ENCODE measurements around the gene SLC25A25.
"Not testable (repeated sequence)": the region's sequence is repeated elsewhere in the genome, so short reads cannot be mapped to it uniquely, and the experiment has no call there.

The SLC25A25 gene

DNA sequence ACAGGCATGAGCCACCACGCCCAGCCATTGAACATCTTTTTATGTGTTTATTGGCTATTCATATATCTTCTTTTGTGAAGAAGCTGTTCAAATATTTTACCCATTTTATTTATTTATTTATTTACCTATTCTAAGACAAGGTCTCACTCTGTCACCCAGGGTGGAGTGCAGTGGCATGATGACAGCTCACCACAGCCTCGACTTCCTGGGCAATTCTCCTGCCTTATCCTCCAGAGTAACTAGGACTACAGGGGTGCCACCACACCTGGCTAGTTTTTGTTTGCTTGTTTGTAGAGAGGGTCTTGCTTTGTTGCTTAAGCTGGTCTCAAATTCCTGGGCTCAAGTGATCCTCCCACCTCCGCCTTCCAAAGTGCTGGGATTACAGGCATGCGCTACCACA lies 34.4 kb upstream of the SLC25A25 start:
- no peak for DNase-seq (ENCODE audit: insufficient read length, low spot score)
- FAIRE-seq = no peak
- no peak for TF ChIP-seq TAF1 (IDR thresholded peaks at IDR 0.05; ENCODE audit: low read depth, low read length)
- TF ChIP-seq SPI1 (IDR thresholded peaks at IDR 0.05; ENCODE audit: low read depth, low read length) = no peak
- no peak for TF ChIP-seq POLR2AphosphoS5 (IDR thresholded peaks at IDR 0.05; ENCODE audit: low read depth, low read length)
- no peak for TF ChIP-seq POLR2A (IDR thresholded peaks at IDR 0.05; ENCODE audit: low read depth, low read length)
- TF ChIP-seq PAX5 (IDR thresholded peaks at IDR 0.05; ENCODE audit: insufficient read depth, low read length, severe bottlenecking) = no peak
- TF ChIP-seq POU2F2 (IDR thresholded peaks at IDR 0.05; ENCODE audit: low read depth, low read length) = no peak

DNA sequence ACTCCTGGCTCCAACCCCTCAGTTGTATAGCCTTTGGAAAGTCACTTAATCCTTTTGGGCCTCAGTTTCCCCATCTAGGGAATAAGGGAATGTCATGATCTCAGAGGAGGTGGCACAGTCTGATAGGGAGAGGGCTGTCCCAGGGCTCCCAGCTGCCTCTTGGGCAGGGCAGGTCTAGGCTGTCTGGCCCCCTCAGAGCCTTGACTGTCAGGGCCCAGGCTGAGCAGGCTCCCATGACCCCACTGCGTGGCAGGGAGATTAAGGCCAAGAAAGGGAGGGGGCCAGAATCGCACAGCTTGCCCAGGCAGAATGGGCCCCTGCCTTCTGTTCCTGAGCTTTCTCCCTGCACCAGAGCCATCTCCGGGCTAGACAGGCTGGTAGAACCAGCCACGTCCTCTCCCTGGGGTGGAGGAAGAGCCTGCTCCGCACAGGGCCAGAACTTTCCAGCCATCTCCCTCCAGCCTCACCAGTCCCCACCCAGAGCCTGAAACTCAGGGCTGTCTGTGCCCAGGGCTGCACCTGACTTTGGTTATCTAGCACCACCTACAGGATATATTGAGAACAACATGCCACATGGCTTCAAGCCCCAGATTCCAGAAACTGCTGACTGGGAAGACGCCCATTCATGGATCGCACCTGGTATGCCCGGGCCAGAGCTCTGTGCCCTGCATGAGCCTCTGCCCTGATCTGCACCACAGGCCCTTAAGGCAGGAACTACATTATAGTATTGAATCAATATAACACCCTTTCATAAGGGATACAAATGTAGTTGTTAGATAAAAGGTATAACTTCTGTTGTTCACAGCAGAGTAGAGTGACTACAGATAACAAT lies 33.0 kb upstream of the SLC25A25 start:
- DNase-seq (ENCODE audit: insufficient read length, low spot score) (peak; percentile 46), FAIRE-seq (peak; percentile 91)
- TF ChIP-seq TAF1 (IDR thresholded peaks at IDR 0.05; ENCODE audit: low read depth, low read length) (no peak), POU2F2 (IDR thresholded peaks at IDR 0.05; ENCODE audit: low read depth, low read length) (no peak), POLR2A (IDR thresholded peaks at IDR 0.05; ENCODE audit: low read depth, low read length) (no peak), SPI1 (IDR thresholded peaks at IDR 0.05; ENCODE audit: low read depth, low read length) (no peak), POLR2AphosphoS5 (IDR thresholded peaks at IDR 0.05; ENCODE audit: low read depth, low read length) (no peak), PAX5 (IDR thresholded peaks at IDR 0.05; ENCODE audit: insufficient read depth, low read length, severe bottlenecking) (no peak)

DNA sequence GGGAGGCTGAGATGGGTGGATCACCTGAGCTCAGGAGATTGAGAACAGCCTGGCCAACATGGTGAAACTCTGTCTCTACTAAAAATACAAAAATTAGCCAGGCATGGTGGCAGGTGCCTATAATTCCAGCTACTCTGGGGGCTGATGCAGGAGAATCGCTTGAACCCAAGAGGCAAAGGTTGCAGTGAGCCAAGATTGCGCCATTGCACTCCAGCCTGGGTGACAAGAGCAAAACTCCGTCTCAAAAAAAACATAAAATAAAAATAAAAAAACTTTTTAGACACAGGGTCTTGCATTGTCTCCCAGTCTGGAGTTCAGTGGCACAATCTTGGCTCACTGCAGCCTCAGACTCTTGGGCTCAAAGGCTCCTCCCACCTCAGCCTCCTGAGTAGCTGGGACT lies 31.5 kb upstream of the SLC25A25 start:
- FAIRE-seq; DNase-seq (ENCODE audit: insufficient read length, low spot score): not testable (repeated sequence)

DNA sequence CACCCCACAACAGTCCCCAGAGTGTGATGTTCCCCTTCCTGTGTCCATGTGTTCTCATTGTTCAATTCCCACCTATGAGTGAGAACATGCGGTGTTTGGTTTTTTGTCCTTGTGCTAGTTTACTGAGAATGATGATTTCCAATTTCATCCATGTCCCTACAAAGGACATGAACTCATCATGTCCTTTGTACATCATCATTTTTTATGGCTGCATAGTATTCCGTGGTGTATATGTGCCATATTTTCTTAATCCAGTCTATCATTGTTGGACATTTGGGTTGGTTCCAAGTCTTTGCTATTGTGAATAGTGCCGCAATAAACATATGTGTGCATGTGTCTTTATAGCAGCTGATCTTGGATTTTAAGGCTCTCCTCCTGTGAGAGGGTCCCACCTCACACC lies 27.2 kb upstream of the SLC25A25 start:
- not testable (repeated sequence) for FAIRE-seq; DNase-seq (ENCODE audit: insufficient read length, low spot score)

DNA sequence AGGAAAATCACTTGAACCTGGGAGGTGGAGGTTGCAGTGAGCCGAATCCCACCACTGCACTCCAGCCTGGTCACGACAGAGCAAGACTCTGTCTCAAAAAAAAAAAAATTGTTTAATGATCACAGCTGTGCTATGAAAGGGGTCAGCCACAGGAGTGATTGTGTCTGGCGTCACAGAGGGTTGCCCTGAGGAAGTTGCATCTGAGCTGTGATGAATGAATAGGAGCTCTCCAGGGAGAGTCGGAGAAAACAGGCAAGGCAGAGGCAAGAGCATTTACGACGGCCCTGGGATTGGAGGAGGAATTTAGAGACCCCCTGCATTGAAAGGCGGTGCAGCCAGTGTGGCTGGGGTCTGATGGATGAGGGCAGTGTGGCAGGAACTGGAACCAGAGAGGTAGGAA lies 26.0 kb upstream of the SLC25A25 start:
- TF ChIP-seq PAX5 (IDR thresholded peaks at IDR 0.05; ENCODE audit: insufficient read depth, low read length, severe bottlenecking) = no peak
- no peak for TF ChIP-seq TAF1 (IDR thresholded peaks at IDR 0.05; ENCODE audit: low read depth, low read length)
- no peak for TF ChIP-seq POLR2A (IDR thresholded peaks at IDR 0.05; ENCODE audit: low read depth, low read length)
- no peak for TF ChIP-seq SPI1 (IDR thresholded peaks at IDR 0.05; ENCODE audit: low read depth, low read length)
- no peak for TF ChIP-seq POU2F2 (IDR thresholded peaks at IDR 0.05; ENCODE audit: low read depth, low read length)
- TF ChIP-seq POLR2AphosphoS5 (IDR thresholded peaks at IDR 0.05; ENCODE audit: low read depth, low read length) = no peak

DNA sequence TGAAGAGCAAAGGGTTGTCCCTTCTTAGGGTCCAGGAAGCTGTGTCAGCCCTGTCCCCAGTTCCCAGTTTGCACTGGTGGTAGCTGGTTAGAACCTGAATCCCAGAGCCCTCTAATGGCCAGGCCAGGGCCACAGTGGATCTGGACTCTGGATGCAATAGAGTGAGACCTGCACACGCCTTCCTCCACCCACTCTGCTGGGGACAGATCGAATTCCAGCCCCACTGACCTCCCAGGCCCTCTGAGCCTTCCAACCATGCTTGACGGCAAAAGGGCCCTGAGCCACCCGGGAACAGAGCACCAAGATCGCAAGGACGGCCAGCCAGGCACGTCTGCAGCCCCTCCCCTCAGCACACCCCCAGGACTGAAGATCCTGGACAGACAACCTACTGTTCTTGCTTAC lies 24.6 kb upstream of the SLC25A25 start:
- no peak for TF ChIP-seq TAF1 (IDR thresholded peaks at IDR 0.05; ENCODE audit: low read depth, low read length)
- no peak for TF ChIP-seq PAX5 (IDR thresholded peaks at IDR 0.05; ENCODE audit: insufficient read depth, low read length, severe bottlenecking)
- no peak for TF ChIP-seq POLR2A (IDR thresholded peaks at IDR 0.05; ENCODE audit: low read depth, low read length)
- no peak for TF ChIP-seq POLR2AphosphoS5 (IDR thresholded peaks at IDR 0.05; ENCODE audit: low read depth, low read length)
- TF ChIP-seq SPI1 (IDR thresholded peaks at IDR 0.05; ENCODE audit: low read depth, low read length) = no peak
- no peak for TF ChIP-seq POU2F2 (IDR thresholded peaks at IDR 0.05; ENCODE audit: low read depth, low read length)
- FAIRE-seq = no peak
- DNase-seq (ENCODE audit: insufficient read length, low spot score) = no peak

More for the DNA sequence above, 26.0 kb upstream of the SLC25A25 start:
- FAIRE-seq (no peak), DNase-seq (ENCODE audit: insufficient read length, low spot score) (no peak)

DNA sequence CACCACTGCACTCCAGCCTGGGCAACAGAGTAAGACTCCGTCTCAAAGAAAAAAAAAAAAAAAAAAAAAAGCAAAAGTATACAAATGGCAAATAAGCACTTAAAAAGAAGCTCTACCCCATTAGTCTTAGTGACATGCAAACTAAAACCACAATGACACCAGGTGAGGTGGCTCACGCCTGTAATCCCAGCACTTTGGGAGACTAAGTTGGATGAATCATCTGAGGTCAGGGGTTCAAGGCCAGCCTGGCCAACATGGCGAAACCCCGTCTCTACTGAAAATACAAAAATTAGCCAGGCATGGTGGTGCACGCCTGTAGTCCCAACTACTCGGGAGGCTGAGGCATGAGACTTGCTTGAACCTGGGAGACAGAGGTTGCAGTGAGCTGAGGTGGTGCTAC lies 22.6 kb upstream of the SLC25A25 start:
- not testable (repeated sequence) for FAIRE-seq; DNase-seq (ENCODE audit: insufficient read length, low spot score)

DNA sequence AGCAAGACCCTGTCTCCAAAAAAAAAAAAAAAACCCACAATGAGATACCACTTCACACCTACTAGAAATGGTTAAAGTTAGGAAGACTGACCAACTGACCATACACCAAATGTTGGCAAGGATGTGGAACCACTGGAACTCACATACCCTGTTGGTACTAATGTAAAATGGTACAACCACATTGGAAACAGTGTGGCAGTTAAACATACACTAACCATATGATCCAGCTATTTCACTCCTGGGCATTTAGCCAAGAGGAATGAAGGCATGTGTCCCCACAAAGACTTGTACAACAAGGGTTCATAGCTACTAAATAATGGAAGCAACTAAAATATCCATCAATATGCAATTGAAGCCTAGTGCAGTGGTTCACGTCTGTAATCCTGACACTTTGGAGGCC lies 22.2 kb upstream of the SLC25A25 start:
- TF ChIP-seq TAF1 (IDR thresholded peaks at IDR 0.05; ENCODE audit: low read depth, low read length) = no peak
- no peak for TF ChIP-seq POU2F2 (IDR thresholded peaks at IDR 0.05; ENCODE audit: low read depth, low read length)
- TF ChIP-seq SPI1 (IDR thresholded peaks at IDR 0.05; ENCODE audit: low read depth, low read length) = no peak
- TF ChIP-seq POLR2AphosphoS5 (IDR thresholded peaks at IDR 0.05; ENCODE audit: low read depth, low read length) = no peak
- no peak for TF ChIP-seq PAX5 (IDR thresholded peaks at IDR 0.05; ENCODE audit: insufficient read depth, low read length, severe bottlenecking)
- TF ChIP-seq POLR2A (IDR thresholded peaks at IDR 0.05; ENCODE audit: low read depth, low read length) = no peak
- no peak for DNase-seq (ENCODE audit: insufficient read length, low spot score)
- no peak for FAIRE-seq

DNA sequence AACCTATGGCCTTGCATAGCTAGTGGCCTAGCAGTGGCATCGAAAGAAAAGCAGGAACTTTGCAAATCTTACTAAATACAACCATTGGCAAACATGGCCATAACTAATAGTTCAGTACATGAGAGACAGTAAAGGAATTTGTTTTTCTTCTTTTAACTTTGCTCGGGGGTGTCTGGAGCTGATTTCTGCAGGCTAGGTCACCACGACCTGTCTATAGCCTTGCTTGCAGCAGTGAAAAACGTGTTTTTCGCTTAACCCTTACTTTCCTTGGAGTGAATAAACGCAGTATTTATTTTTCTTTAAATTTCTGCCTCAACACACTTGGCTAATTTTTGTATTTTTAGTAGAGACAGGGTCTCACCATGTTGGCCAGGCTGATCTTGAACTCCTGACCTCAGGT lies 20.8 kb upstream of the SLC25A25 start:
- no peak for FAIRE-seq
- TF ChIP-seq TAF1 (IDR thresholded peaks at IDR 0.05; ENCODE audit: low read depth, low read length) (no peak), POLR2A (IDR thresholded peaks at IDR 0.05; ENCODE audit: low read depth, low read length) (no peak), POU2F2 (IDR thresholded peaks at IDR 0.05; ENCODE audit: low read depth, low read length) (no peak), SPI1 (IDR thresholded peaks at IDR 0.05; ENCODE audit: low read depth, low read length) (no peak), POLR2AphosphoS5 (IDR thresholded peaks at IDR 0.05; ENCODE audit: low read depth, low read length) (no peak), PAX5 (IDR thresholded peaks at IDR 0.05; ENCODE audit: insufficient read depth, low read length, severe bottlenecking) (no peak)
- no peak for DNase-seq (ENCODE audit: insufficient read length, low spot score)

DNA sequence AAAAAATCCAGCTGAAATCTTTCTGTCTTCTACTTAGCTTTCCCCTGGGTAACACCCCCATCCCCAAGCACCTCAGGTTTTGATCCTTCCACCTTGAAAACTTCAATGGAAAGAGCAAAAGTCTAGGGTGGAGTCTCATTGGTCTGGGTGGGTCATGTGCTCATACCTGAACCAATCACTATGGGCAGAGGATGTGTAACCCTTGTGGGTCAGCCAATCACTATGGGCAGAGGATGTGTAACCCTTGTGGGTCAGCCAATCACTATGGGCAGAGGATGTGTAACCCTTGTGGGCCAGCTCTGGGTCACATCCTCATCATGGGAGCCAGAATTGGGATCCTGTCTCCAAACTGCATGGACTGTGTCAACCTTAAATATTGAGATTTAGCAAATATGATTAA lies 19.4 kb upstream of the SLC25A25 start:
- TF ChIP-seq TAF1 (IDR thresholded peaks at IDR 0.05; ENCODE audit: low read depth, low read length) (no peak), POLR2A (IDR thresholded peaks at IDR 0.05; ENCODE audit: low read depth, low read length) (no peak), POLR2AphosphoS5 (IDR thresholded peaks at IDR 0.05; ENCODE audit: low read depth, low read length) (no peak), PAX5 (IDR thresholded peaks at IDR 0.05; ENCODE audit: insufficient read depth, low read length, severe bottlenecking) (no peak), POU2F2 (IDR thresholded peaks at IDR 0.05; ENCODE audit: low read depth, low read length) (no peak), SPI1 (IDR thresholded peaks at IDR 0.05; ENCODE audit: low read depth, low read length) (no peak)
- DNase-seq (ENCODE audit: insufficient read length, low spot score) = no peak
- FAIRE-seq = peak; percentile 79

Data from GM12891 (cell line).